ENCODE measurements around the gene AGER.

AGER gene

GRCh38 chr6:32140420-32141046 lies 43.5 kb downstream of the AGER start:
- DNase-seq (ENCODE audit: extremely low spot score), result no peak
- POLR2A ChIA-PET, result interaction anchor here (2.4 kb wide), 1 partner anchor 11 kb away, joined by 15 read pairs; the partner anchor contains the start of genes ATF6B and FKBPL
- CTCF ChIA-PET, result no interaction called here
- no peak for TF ChIP-seq PKNOX1 (IDR thresholded peaks at IDR 0.05)
- TF ChIP-seq L3MBTL2 (conservative IDR thresholded peaks at IDR 0.05), result no peak
- no peak for TF ChIP-seq NFRKB (IDR thresholded peaks at IDR 0.05)
- TF ChIP-seq SP1 (IDR thresholded peaks at IDR 0.05), result no peak
- no peak for TF ChIP-seq ELF4 (IDR thresholded peaks at IDR 0.05)

- DNase-seq (ENCODE audit: extremely low spot score), result no peak
- POLR2A ChIA-PET, result interaction anchor here (2.4 kb wide), 1 partner anchor 10 kb away, joined by 15 read pairs; the partner anchor contains the start of genes ATF6B and FKBPL
- CTCF ChIA-PET, result interaction anchor here (0.6 kb wide), 1 partner anchor 27 kb away, joined by 3 read pairs; no protein-coding TSS in a partner anchor
- no peak for TF ChIP-seq NFRKB (IDR thresholded peaks at IDR 0.05)
- TF ChIP-seq FOXA1 (IDR thresholded peaks at IDR 0.05), result no peak
- no peak for TF ChIP-seq ZNF384 (IDR thresholded peaks at IDR 0.05)
- TF ChIP-seq TARDBP (IDR thresholded peaks at IDR 0.05), result no peak
- no peak for TF ChIP-seq PKNOX1 (IDR thresholded peaks at IDR 0.05)
- no peak for TF ChIP-seq SUZ12 (IDR thresholded peaks at IDR 0.05)
- no peak for TF ChIP-seq LEF1 (IDR thresholded peaks at IDR 0.05; ENCODE audit: borderline replicate concordance)
- TF ChIP-seq CTBP1 (IDR thresholded peaks at IDR 0.05; ENCODE audit: borderline replicate concordance), result no peak
- no peak for TF ChIP-seq BHLHE40 (IDR thresholded peaks at IDR 0.05; ENCODE audit: borderline replicate concordance)
- TF ChIP-seq HDGF (IDR thresholded peaks at IDR 0.05; ENCODE audit: borderline replicate concordance), result no peak
- no peak for TF ChIP-seq FOXK2 (IDR thresholded peaks at IDR 0.05)
- no peak for TF ChIP-seq FOXM1 (IDR thresholded peaks at IDR 0.05; ENCODE audit: borderline replicate concordance)
These were observed 44.5 kb downstream of the AGER start for GRCh38 chr6:32139590-32139989.

- TF ChIP-seq FOXA1 (IDR thresholded peaks at IDR 0.05) (no peak), FOXM1 (IDR thresholded peaks at IDR 0.05; ENCODE audit: borderline replicate concordance) (no peak), SUZ12 (IDR thresholded peaks at IDR 0.05) (no peak), SP1 (IDR thresholded peaks at IDR 0.05) (no peak), TARDBP (IDR thresholded peaks at IDR 0.05) (no peak), ARNT (IDR thresholded peaks at IDR 0.05) (no peak)
- POLR2A ChIA-PET, result no interaction called here
- no peak for DNase-seq (ENCODE audit: extremely low spot score)
- CTCF ChIA-PET, result no interaction called here
These were observed 46.6 kb downstream of the AGER start for GRCh38 chr6:32137454-32137853.

GRCh38 chr6:32133786-32134185 lies 50.3 kb downstream of the AGER start:
- DNase-seq (ENCODE audit: extremely low spot score), result no peak
- ChIA-PET CTCF (no interaction called here), POLR2A (no interaction called here)
- no peak for TF ChIP-seq SP1 (IDR thresholded peaks at IDR 0.05)
- no peak for TF ChIP-seq LEF1 (IDR thresholded peaks at IDR 0.05; ENCODE audit: borderline replicate concordance)
- TF ChIP-seq BHLHE40 (IDR thresholded peaks at IDR 0.05; ENCODE audit: borderline replicate concordance), result no peak
- no peak for TF ChIP-seq ELF4 (IDR thresholded peaks at IDR 0.05)
- TF ChIP-seq PKNOX1 (IDR thresholded peaks at IDR 0.05), result no peak
- TF ChIP-seq FOXK2 (IDR thresholded peaks at IDR 0.05), result no peak
- no peak for TF ChIP-seq L3MBTL2 (conservative IDR thresholded peaks at IDR 0.05)
- no peak for TF ChIP-seq CTBP1 (IDR thresholded peaks at IDR 0.05; ENCODE audit: borderline replicate concordance)
- TF ChIP-seq FOXM1 (IDR thresholded peaks at IDR 0.05; ENCODE audit: borderline replicate concordance), result no peak
- TF ChIP-seq FOXA1 (IDR thresholded peaks at IDR 0.05), result no peak
- no peak for TF ChIP-seq HDGF (IDR thresholded peaks at IDR 0.05; ENCODE audit: borderline replicate concordance)
- TF ChIP-seq ZNF384 (IDR thresholded peaks at IDR 0.05), result no peak
- no peak for TF ChIP-seq NFRKB (IDR thresholded peaks at IDR 0.05)
- TF ChIP-seq SUZ12 (IDR thresholded peaks at IDR 0.05), result no peak
- TF ChIP-seq TARDBP (IDR thresholded peaks at IDR 0.05), result no peak
- TF ChIP-seq ARNT (IDR thresholded peaks at IDR 0.05), result no peak

GRCh38 chr6:32132110-32132509 lies 51.9 kb downstream of the AGER start:
- no peak for TF ChIP-seq ZNF384 (IDR thresholded peaks at IDR 0.05)
- no peak for TF ChIP-seq ARNT (IDR thresholded peaks at IDR 0.05)
- TF ChIP-seq FOXM1 (IDR thresholded peaks at IDR 0.05; ENCODE audit: borderline replicate concordance), result no peak
- TF ChIP-seq NFRKB (IDR thresholded peaks at IDR 0.05), result no peak
- no peak for TF ChIP-seq ELF4 (IDR thresholded peaks at IDR 0.05)
- TF ChIP-seq TARDBP (IDR thresholded peaks at IDR 0.05), result no peak
- TF ChIP-seq PKNOX1 (IDR thresholded peaks at IDR 0.05), result no peak
- no peak for TF ChIP-seq CTBP1 (IDR thresholded peaks at IDR 0.05; ENCODE audit: borderline replicate concordance)
- TF ChIP-seq SP1 (IDR thresholded peaks at IDR 0.05), result no peak
- no peak for TF ChIP-seq LEF1 (IDR thresholded peaks at IDR 0.05; ENCODE audit: borderline replicate concordance)
- no peak for TF ChIP-seq BHLHE40 (IDR thresholded peaks at IDR 0.05; ENCODE audit: borderline replicate concordance)
- TF ChIP-seq HDGF (IDR thresholded peaks at IDR 0.05; ENCODE audit: borderline replicate concordance), result no peak
- no peak for TF ChIP-seq L3MBTL2 (conservative IDR thresholded peaks at IDR 0.05)
- no peak for TF ChIP-seq FOXA1 (IDR thresholded peaks at IDR 0.05)
- no peak for TF ChIP-seq FOXK2 (IDR thresholded peaks at IDR 0.05)
- TF ChIP-seq SUZ12 (IDR thresholded peaks at IDR 0.05), result no peak
- DNase-seq (ENCODE audit: extremely low spot score), result no peak
- CTCF ChIA-PET, result no interaction called here
- POLR2A ChIA-PET, result no interaction called here
